Osteoblast (primary cell): Measurements from ENCODE around the gene HELT. TPM values are rescaled to one million over a fixed set of nuclear protein-coding genes. Genes with fewer than 3 reads are reported as not detected.
"Not testable (repeated sequence)": the region's sequence is repeated elsewhere in the genome, so short reads cannot be mapped to it uniquely, and the experiment has no call there.

Experiments used
- DNase-seq: peaks from one replicate; pipeline ENCODE4 v3.0.0; 2011; ENCODE audit warnings: low spot score, mixed read lengths; ENCODE audit not compliant: insufficient read length; ENCODE audit errors: missing footprints
- H2AFZ ChIP-seq: 2 replicates; pipeline ENCODE4 v1.6.0; 2011; ENCODE audit warnings: mild to moderate bottlenecking, low read length
- H3K27ac ChIP-seq: 2 replicates; pipeline ENCODE4 v1.5.1; 2011; ENCODE audit warnings: mild to moderate bottlenecking, low read depth, low read length, moderate library complexity
- H3K27me3 ChIP-seq: 2 replicates; pipeline ENCODE4 v1.6.0; 2012; ENCODE audit warnings: mild to moderate bottlenecking, control low read depth, inconsistent platforms, low read length, moderate library complexity; ENCODE audit not compliant: insufficient read depth
- H3K36me3 ChIP-seq: 2 replicates; pipeline ENCODE4 v1.5.1; 2011; ENCODE audit warnings: mild to moderate bottlenecking, low read length, control low read depth, moderate library complexity; ENCODE audit not compliant: insufficient read depth
- H3K4me1 ChIP-seq: 2 replicates; pipeline ENCODE4 v1.5.1; 2011; ENCODE audit warnings: mild to moderate bottlenecking, low read length, control low read depth, moderate library complexity; ENCODE audit not compliant: insufficient read depth
- H3K4me2 ChIP-seq: 2 replicates; pipeline ENCODE4 v1.6.0; 2011; ENCODE audit warnings: mild to moderate bottlenecking, low read length; ENCODE audit not compliant: insufficient read depth
- H3K4me3 ChIP-seq: fragments of 200-600 bp; sonication (generic); 3 replicates; pipeline ENCODE4 v1.5.1; 2012; ENCODE audit warnings: mild to moderate bottlenecking, low read length, inconsistent platforms; ENCODE audit not compliant: insufficient read depth
- H3K79me2 ChIP-seq: 2 replicates; pipeline ENCODE4 v1.6.0; 2012; ENCODE audit warnings: mild to moderate bottlenecking, low read length, control low read depth, inconsistent platforms; ENCODE audit not compliant: insufficient read depth
- H3K9me3 ChIP-seq: 2 replicates; pipeline ENCODE4 v1.5.1; 2011; ENCODE audit warnings: low read depth, low read length, control low read depth
- H4K20me1 ChIP-seq: 2 replicates; pipeline ENCODE4 v1.6.0; 2012; ENCODE audit warnings: mild to moderate bottlenecking, low read length, control low read depth; ENCODE audit not compliant: insufficient read depth
- total RNA-seq: library from RNA; depleted of rRNA; stranded (reverse); fragments of >200 nt; gene quantifications from 2 replicates; pipeline ENCODE4 v1.2.3, GENCODE V29; 2012
- TF ChIP-seq, protein P1 (sequence below): IDR thresholded peaks from 2 replicates; pipeline ENCODE4 v1.5.1; 2011; ENCODE audit warnings: mild to moderate bottlenecking, low read depth, low read length, moderate library complexity; ENCODE audit errors: extremely low read depth

HELT gene, protein sequence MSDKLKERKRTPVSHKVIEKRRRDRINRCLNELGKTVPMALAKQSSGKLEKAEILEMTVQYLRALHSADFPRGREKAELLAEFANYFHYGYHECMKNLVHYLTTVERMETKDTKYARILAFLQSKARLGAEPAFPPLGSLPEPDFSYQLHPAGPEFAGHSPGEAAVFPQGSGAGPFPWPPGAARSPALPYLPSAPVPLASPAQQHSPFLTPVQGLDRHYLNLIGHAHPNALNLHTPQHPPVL
- total RNA-seq, result not detected in 2 replicates

DNA sequence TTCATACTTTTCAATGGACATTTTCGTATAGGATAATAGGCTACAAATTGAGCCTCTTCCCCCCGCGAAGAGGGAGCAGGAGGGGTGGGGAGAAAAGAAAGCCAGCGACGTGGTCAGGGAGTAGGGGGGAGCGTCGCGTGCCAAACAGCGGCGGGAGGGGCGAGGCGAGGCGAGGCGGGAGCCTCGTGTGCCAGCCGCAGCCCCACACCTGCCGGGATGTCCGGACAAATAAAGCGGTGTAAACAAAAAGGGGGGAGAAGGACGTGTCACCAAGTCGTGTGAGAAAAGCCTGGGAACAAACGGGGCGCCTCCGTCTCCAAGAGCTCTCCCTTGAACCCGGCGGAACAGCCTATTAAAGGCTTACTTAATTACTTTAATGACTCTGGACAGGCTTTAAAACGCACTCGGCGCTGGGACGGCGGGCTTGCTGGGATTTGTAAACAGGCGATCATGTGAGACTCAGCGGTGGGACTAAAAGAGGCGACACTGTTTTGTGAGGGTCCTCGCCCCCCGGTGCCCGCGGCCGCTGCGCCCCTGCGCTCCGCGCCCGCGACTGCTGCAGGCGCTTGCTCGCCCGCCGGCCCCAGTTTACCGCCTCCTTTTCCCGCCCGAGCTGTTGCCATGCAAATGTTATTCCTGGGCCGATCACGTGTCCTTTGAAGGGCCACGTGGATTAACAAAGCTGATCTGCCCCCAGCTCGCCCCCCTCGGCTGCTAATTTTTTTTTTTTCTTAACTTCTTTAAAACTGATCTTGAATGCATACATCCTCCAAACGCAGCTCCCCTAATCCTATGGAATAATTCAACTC, at the start of gene HELT:
Gene HELT, plus strand, starts transcription at position 527 of the 809 bp plus-strand sequence. CDS start 439 bp downstream, outside the sequence.
- H3K4me2 ChIP-seq, result no peak within 1 kb of the TSS
- no peak within 1 kb of the TSS for H3K4me3 ChIP-seq
- no peak for DNase-seq
- H2AFZ ChIP-seq, result no peak within 1 kb of the TSS
- TF ChIP-seq, protein P1, sequence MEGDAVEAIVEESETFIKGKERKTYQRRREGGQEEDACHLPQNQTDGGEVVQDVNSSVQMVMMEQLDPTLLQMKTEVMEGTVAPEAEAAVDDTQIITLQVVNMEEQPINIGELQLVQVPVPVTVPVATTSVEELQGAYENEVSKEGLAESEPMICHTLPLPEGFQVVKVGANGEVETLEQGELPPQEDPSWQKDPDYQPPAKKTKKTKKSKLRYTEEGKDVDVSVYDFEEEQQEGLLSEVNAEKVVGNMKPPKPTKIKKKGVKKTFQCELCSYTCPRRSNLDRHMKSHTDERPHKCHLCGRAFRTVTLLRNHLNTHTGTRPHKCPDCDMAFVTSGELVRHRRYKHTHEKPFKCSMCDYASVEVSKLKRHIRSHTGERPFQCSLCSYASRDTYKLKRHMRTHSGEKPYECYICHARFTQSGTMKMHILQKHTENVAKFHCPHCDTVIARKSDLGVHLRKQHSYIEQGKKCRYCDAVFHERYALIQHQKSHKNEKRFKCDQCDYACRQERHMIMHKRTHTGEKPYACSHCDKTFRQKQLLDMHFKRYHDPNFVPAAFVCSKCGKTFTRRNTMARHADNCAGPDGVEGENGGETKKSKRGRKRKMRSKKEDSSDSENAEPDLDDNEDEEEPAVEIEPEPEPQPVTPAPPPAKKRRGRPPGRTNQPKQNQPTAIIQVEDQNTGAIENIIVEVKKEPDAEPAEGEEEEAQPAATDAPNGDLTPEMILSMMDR, result no peak
- H3K27ac ChIP-seq, result no peak within 1 kb of the TSS
- H3K79me2 ChIP-seq, result no peaks in the 10 kb centered on the region
- H3K9me3 ChIP-seq, result no peaks in the 10 kb centered on the region
- no peaks in the 10 kb centered on the region for H3K36me3 ChIP-seq
- no peaks in the 10 kb centered on the region for H4K20me1 ChIP-seq
- peaks cover 92% of the 10 kb centered on the region for H3K27me3 ChIP-seq
- no peaks in the 10 kb centered on the region for H3K4me1 ChIP-seq

DNA sequence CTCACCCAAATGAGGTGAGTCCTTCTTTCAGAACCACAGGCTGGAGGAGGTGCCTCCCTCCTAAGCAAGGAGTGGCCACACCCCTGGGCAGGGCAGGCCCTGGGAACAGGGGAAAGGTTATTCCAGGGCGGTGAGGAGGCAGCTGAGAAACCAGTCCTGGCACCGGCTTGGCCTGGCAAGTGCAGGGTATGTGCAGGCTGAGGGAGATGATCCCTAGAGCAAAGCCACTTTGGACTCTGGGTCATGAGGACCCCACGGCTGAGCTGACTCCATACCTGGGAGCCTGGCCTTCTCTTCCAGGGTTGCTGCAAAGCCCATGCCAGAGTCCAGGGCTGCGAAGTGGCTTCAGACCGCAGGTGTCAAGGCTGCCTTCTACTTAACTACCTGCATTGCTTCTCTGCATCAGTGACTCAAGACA, 49.5 kb upstream of the HELT start:
- no peaks in the 10 kb centered on the region for H3K27me3 ChIP-seq
- TF ChIP-seq, protein P1, result no peak
- H3K9me3 ChIP-seq, result no peaks in the 10 kb centered on the region
- H3K4me3 ChIP-seq, result no peak overlapping the region
- no peaks in the 10 kb centered on the region for H3K36me3 ChIP-seq
- H3K79me2 ChIP-seq, result no peaks in the 10 kb centered on the region
- no peaks in the 10 kb centered on the region for H3K4me1 ChIP-seq
- H3K4me2 ChIP-seq, result no peak overlapping the region
- no peak overlapping the region for H2AFZ ChIP-seq
- H4K20me1 ChIP-seq, result no peaks in the 10 kb centered on the region
- H3K27ac ChIP-seq, result no peak overlapping the region
- no peak for DNase-seq

DNA sequence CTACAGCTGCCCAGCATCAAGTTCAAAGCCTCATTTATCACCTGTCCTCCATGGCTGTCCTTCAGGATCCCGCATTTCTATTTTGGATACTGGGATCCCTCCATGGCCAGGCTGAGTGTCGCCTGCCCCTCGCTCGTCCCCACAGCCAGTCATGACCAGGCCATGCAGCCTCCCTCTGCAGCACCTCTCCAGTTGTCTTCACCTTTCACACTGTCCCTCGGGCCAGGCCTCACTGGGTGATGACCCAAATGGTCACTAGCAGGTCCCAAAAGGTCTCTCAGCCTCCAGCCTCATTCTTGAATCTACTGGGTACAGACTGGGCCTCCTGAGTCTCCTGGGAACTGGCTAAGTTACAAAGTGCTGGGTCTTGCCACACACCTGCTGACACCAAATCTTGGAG, 48.7 kb upstream of the HELT start:
- no peaks in the 10 kb centered on the region for H3K4me1 ChIP-seq
- no peak overlapping the region for H3K4me2 ChIP-seq
- DNase-seq, result no peak
- no peaks in the 10 kb centered on the region for H3K79me2 ChIP-seq
- H3K36me3 ChIP-seq, result no peaks in the 10 kb centered on the region
- H4K20me1 ChIP-seq, result no peaks in the 10 kb centered on the region
- H3K4me3 ChIP-seq, result no peak overlapping the region
- no peak overlapping the region for H2AFZ ChIP-seq
- H3K27me3 ChIP-seq, result no peaks in the 10 kb centered on the region
- TF ChIP-seq, protein P1, result no peak
- no peak overlapping the region for H3K27ac ChIP-seq
- H3K9me3 ChIP-seq, result no peaks in the 10 kb centered on the region

DNA sequence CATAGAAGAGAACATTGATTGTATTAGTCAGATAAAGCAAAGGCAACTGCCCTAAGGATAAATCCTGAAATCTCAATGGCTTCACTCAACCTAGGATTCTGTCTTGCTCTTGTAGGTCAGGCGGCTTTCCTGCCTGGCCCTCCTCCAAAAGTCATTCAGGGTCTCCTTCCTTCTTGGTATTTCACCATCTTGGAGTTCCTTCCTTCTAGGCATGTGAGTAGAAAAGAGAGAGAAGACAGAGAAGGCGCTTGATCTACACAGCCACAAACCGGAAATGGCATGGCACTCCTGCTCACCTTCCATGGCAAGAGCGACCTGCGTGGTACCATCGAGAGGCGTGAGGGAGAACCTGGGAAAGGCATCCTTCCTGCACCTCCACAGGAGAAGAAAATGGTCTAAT, 45.3 kb upstream of the HELT start:
- Histone ChIP-seq H3K27ac (no peak overlapping the region), H3K27me3 (no peaks in the 10 kb centered on the region), H3K4me1 (no peaks in the 10 kb centered on the region), H3K36me3 (no peaks in the 10 kb centered on the region), H2AFZ (no peak overlapping the region), H3K9me3 (no peaks in the 10 kb centered on the region), H4K20me1 (no peaks in the 10 kb centered on the region), H3K4me3 (no peak overlapping the region), H3K4me2 (no peak overlapping the region), H3K79me2 (no peaks in the 10 kb centered on the region)
- TF ChIP-seq, protein P1, result no peak
- no peak for DNase-seq

DNA sequence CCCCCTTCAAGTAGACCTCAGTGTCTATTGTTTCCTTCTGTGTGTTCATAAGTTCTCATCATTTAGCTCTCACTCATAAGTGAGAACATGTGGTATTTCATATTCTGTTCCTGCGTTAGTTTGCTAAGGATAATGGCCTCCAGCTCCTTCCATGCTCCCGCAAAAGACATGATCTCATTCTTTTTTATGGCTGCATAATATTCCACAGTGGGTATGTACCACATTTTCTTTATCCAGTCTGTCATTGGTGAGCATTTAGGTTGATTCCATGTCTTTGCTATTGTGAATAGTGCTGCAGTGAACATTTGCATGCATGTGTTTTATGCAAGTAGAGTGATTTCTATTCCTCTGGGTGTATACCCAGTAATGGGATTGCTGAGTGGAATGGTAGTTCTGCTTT, 41.9 kb upstream of the HELT start:
- H4K20me1 ChIP-seq, H2AFZ ChIP-seq, H3K36me3 ChIP-seq, H3K27me3 ChIP-seq, H3K79me2 ChIP-seq, H3K4me1 ChIP-seq, H3K27ac ChIP-seq, DNase-seq, H3K9me3 ChIP-seq, H3K4me2 ChIP-seq, H3K4me3 ChIP-seq: not testable (repeated sequence)
